HG02588 (cell line): ENCODE data around the gene FSCB.
"Not testable (repeated sequence)": the region's sequence is repeated elsewhere in the genome, so short reads cannot be mapped to it uniquely, and the experiment has no call there.

Experiments used
- ATAC-seq: cut with Tn5 transposase; IDR thresholded peaks from one replicate; pipeline ENCODE4 v1.9.1; 2021; ENCODE audit warnings: mild to moderate bottlenecking, moderate library complexity; ENCODE audit not compliant: unreplicated experiment

FSCB gene

GRCh38 chr14:44507183-44507582 is at the start of gene FSCB:
Gene FSCB, minus strand, starts transcription at chr14:44507283. Its CDS starts 296 bp downstream, at chr14:44506987.
- ATAC-seq: no peak

GRCh38 chr14:44531658-44532057 is 24.6 kb upstream of the FSCB start:
- ATAC-seq: no peak

GRCh38 chr14:44530475-44530874 is 23.4 kb upstream of the FSCB start:
- no peak for ATAC-seq

- ATAC-seq: no peak
Observed at GRCh38 chr14:44529026-44529425, 21.9 kb upstream of the FSCB start.

GRCh38 chr14:44528180-44528579 is 21.1 kb upstream of the FSCB start:
- no peak for ATAC-seq

- no peak for ATAC-seq
Observed at GRCh38 chr14:44525237-44525636, 18.2 kb upstream of the FSCB start.

- ATAC-seq: not testable (repeated sequence)
Observed at GRCh38 chr14:44515668-44516067, 8.6 kb upstream of the FSCB start.

- no peak for ATAC-seq
Observed at GRCh38 chr14:44508834-44509233, 1.8 kb upstream of the FSCB start.

GRCh38 chr14:44505588-44505987 is 1.5 kb downstream of the FSCB start:
- ATAC-seq: no peak

GRCh38 chr14:44497148-44497547 is 9.9 kb downstream of the FSCB start:
- peak; percentile 75 for ATAC-seq

- no peak for ATAC-seq
Observed at GRCh38 chr14:44494137-44494536, 12.9 kb downstream of the FSCB start.

- ATAC-seq: no peak
Observed at GRCh38 chr14:44490966-44491365, 16.1 kb downstream of the FSCB start.

- no peak for ATAC-seq
Observed at GRCh38 chr14:44477953-44478352, 29.1 kb downstream of the FSCB start.

- ATAC-seq: no peak
Observed at GRCh38 chr14:44468771-44469170, 38.3 kb downstream of the FSCB start.

GRCh38 chr14:44463356-44464004 is 43.6 kb downstream of the FSCB start:
- no peak for ATAC-seq

- no peak for ATAC-seq
Observed at GRCh38 chr14:44462381-44462780, 44.7 kb downstream of the FSCB start.

GRCh38 chr14:44461811-44462210 is 45.3 kb downstream of the FSCB start:
- no peak for ATAC-seq
